A673 (cell line): ENCODE data around the gene SDCBP2. TPM values are rescaled to one million over a fixed set of nuclear protein-coding genes. Genes with fewer than 3 reads are reported as not detected.
A peak's percentile ranks its signal among the peaks of the same experiment; 100 is the strongest.

Experiments used
- BruUV-seq: library from RNA; stranded (reverse); fragments of 400-500 nt; replicated peaks from 2 replicates; lab custom pipeline; 2021; lab: Mats Ljungman, UMichigan
- CTCF ChIA-PET: fragments of 300-600 bp; sonication (Branson Sonifier 250); formaldehyde crosslinking; loops from one replicate; lab custom pipeline; 2022; ENCODE audit warnings: antibody characterized with exemption; lab: Charles Lee
- POLR2A ChIA-PET: fragments of 300-600 bp; sonication (Branson Sonifier 250); formaldehyde crosslinking; loops from one replicate; lab custom pipeline; 2022; ENCODE audit warnings: antibody characterized with exemption; ENCODE audit not compliant: low non-redundant PET; lab: Charles Lee
- DNase-seq: peaks from one replicate; pipeline ENCODE4 v3.0.0-alpha.2; 2015; ENCODE audit warnings: low spot score
- H3K27ac ChIP-seq: fragments of 200-600 bp; sonication (generic); 2 replicates; pipeline ENCODE4 v1.5.1; 2016; ENCODE audit warnings: mixed run types, low read depth, mild to moderate bottlenecking, mixed read lengths, antibody characterized with exemption, low read length; ENCODE audit not compliant: poor library complexity, severe bottlenecking
- H3K27me3 ChIP-seq: fragments of 200-600 bp; sonication (generic); replicated peaks from 2 replicates; pipeline ENCODE4 v1.6.1; 2017; ENCODE audit warnings: mixed run types, low read depth, mild to moderate bottlenecking, mixed read lengths, antibody characterized with exemption, low read length; ENCODE audit not compliant: insufficient read depth, poor library complexity
- H3K36me3 ChIP-seq: fragments of 200-600 bp; sonication (generic); 2 replicates; pipeline ENCODE4 v1.6.1; 2016; ENCODE audit warnings: mixed run types, mild to moderate bottlenecking, mixed read lengths, antibody characterized with exemption, low read length; ENCODE audit not compliant: insufficient read depth, poor library complexity, severe bottlenecking
- H3K4me1 ChIP-seq: fragments of 200-600 bp; sonication (generic); 2 replicates; pipeline ENCODE4 v1.6.1; 2017; ENCODE audit warnings: mixed run types, mild to moderate bottlenecking, mixed read lengths, antibody characterized with exemption, low read length; ENCODE audit not compliant: insufficient read depth, poor library complexity, severe bottlenecking
- H3K4me3 ChIP-seq: fragments of 200-600 bp; sonication (generic); 2 replicates; pipeline ENCODE4 v1.5.1; 2016; ENCODE audit warnings: low read depth, mixed run types, mild to moderate bottlenecking, mixed read lengths, low read length; ENCODE audit not compliant: poor library complexity, severe bottlenecking
- H3K9me3 ChIP-seq: fragments of 200-600 bp; sonication (generic); 2 replicates; pipeline ENCODE4 v1.6.1; 2016; ENCODE audit warnings: mixed run types, low read depth, mild to moderate bottlenecking, mixed read lengths, antibody characterized with exemption, low read length; ENCODE audit not compliant: poor library complexity, severe bottlenecking
- CTCF ChIP-seq: fragments of 300-800, 200-600 bp; sonication (generic); conservative IDR thresholded peaks from 2 replicates; pipeline ENCODE4 v1.5.1; 2017; ENCODE audit warnings: low read depth, mild to moderate bottlenecking, antibody characterized with exemption, low read length, moderate library complexity, mixed read lengths
- EZH2 ChIP-seq: fragments of 200-600 bp; sonication (generic); IDR thresholded peaks from 2 replicates; pipeline ENCODE4 v1.6.1; 2017; ENCODE audit warnings: borderline replicate concordance, low read depth, mild to moderate bottlenecking, mixed read lengths, antibody characterized with exemption, low read length; ENCODE audit not compliant: poor library complexity, severe bottlenecking
- intact Hi-C: fragments of 100-400 bp; cut with micrococcal nuclease; formaldehyde crosslinking; loops from one replicate; pipeline ENCODE4 v1.10.0; 2022; ENCODE audit not compliant: unreplicated experiment
- total RNA-seq: library from RNA; stranded (reverse); gene quantifications from 2 replicates; pipeline ENCODE4 v1.2.3, GENCODE V29; 2021

SDCBP2 gene
- total RNA-seq, 1 experiment from 2014 or later: 3.5 TPM

GRCh38 chr20:1371830-1372539 is 43.0 kb upstream of the SDCBP2 start:
- ChIA-PET POLR2A (no interaction called here), CTCF (interaction anchor here (0.6 kb wide), 1 partner anchor 65 kb away, joined by 3 read pairs; no protein-coding TSS in a partner anchor)
- Histone ChIP-seq H3K4me1 (peaks cover 7% of the 10 kb centered on the region), H3K27me3 (no peaks in the 10 kb centered on the region), H3K27ac (no peak overlapping the region), H3K4me3 (no peak overlapping the region), H3K9me3 (no peaks in the 10 kb centered on the region), H3K36me3 (peaks cover 53% of the 10 kb centered on the region)
- TF ChIP-seq CTCF: no peak
- TF ChIP-seq EZH2: no peak
- no TSS peak for BruUV-seq
- intact Hi-C loops: no loop called here
- DNase-seq: no peak

- BruUV-seq: no TSS peak
- H3K9me3 ChIP-seq: no peaks in the 10 kb centered on the region
- no peak overlapping the region for H3K27ac ChIP-seq
- ChIA-PET CTCF (interaction anchor here (0.6 kb wide), 1 partner anchor 66 kb away, joined by 3 read pairs; no protein-coding TSS in a partner anchor), POLR2A (no interaction called here)
- H3K4me1 ChIP-seq: peaks cover 7% of the 10 kb centered on the region
- intact Hi-C loops: no loop called here
- DNase-seq: no peak
- H3K4me3 ChIP-seq: no peak overlapping the region
- TF ChIP-seq EZH2 (no peak), CTCF (no peak)
- H3K27me3 ChIP-seq: no peaks in the 10 kb centered on the region
- H3K36me3 ChIP-seq: peaks cover 53% of the 10 kb centered on the region
These were observed 42.4 kb upstream of the SDCBP2 start for GRCh38 chr20:1371202-1371782.

- DNase-seq: no peak
- Histone ChIP-seq H3K4me1 (peaks cover 7% of the 10 kb centered on the region), H3K27me3 (no peaks in the 10 kb centered on the region), H3K36me3 (peaks cover 53% of the 10 kb centered on the region), H3K27ac (peak overlapping the region; percentile 52), H3K9me3 (no peaks in the 10 kb centered on the region), H3K4me3 (no peak overlapping the region)
- intact Hi-C loops: no loop called here
- TF ChIP-seq CTCF: no peak
- no peak for TF ChIP-seq EZH2
- CTCF ChIA-PET: no interaction called here
- no TSS peak for BruUV-seq
- POLR2A ChIA-PET: no interaction called here
These were observed 41.7 kb upstream of the SDCBP2 start for GRCh38 chr20:1370548-1371110.
